GM04503 (cell line): ENCODE data around the gene GUCY1A1.

ENCODE experiments used
- DNase-seq: peaks from one replicate; pipeline ENCODE4 v3.0.0-alpha.2; 2012; ENCODE audit warnings: low read depth

GUCY1A1 gene

GRCh38 chr4:155659176-155659575 is 7.5 kb upstream of the GUCY1A1 start:
- DNase-seq, result no peak

- no peak for DNase-seq
These were observed 6.2 kb upstream of the GUCY1A1 start for GRCh38 chr4:155660436-155660835.

GRCh38 chr4:155665054-155665453 is 1.6 kb upstream of the GUCY1A1 start:
- no peak for DNase-seq

- no peak for DNase-seq
These were observed 547 bp downstream of the GUCY1A1 start for GRCh38 chr4:155667222-155667567.

- no peak for DNase-seq
These were observed 1.2 kb downstream of the GUCY1A1 start for GRCh38 chr4:155667568-155668511.

GRCh38 chr4:155668707-155669220 is 2.1 kb downstream of the GUCY1A1 start:
- DNase-seq, result no peak

- no peak for DNase-seq
These were observed 5.7 kb downstream of the GUCY1A1 start for GRCh38 chr4:155672342-155672741.

GRCh38 chr4:155673453-155673979 is 6.9 kb downstream of the GUCY1A1 start:
- DNase-seq, result no peak

- DNase-seq, result no peak
These were observed 8.0 kb downstream of the GUCY1A1 start for GRCh38 chr4:155674669-155675071.

GRCh38 chr4:155675709-155676429 is 9.2 kb downstream of the GUCY1A1 start:
- DNase-seq, result no peak

- peak; percentile 21 for DNase-seq
These were observed 9.8 kb downstream of the GUCY1A1 start for GRCh38 chr4:155676430-155676825.

GRCh38 chr4:155678011-155678410 is 11.4 kb downstream of the GUCY1A1 start:
- DNase-seq, result no peak

GRCh38 chr4:155679343-155679742 is 12.7 kb downstream of the GUCY1A1 start:
- DNase-seq, result no peak

- no peak for DNase-seq
These were observed 15.2 kb downstream of the GUCY1A1 start for GRCh38 chr4:155681886-155682285.

GRCh38 chr4:155684423-155684822 is 17.8 kb downstream of the GUCY1A1 start:
- DNase-seq, result no peak

- DNase-seq, result no peak
These were observed 18.4 kb downstream of the GUCY1A1 start for GRCh38 chr4:155684892-155685541.

GRCh38 chr4:155687380-155687982 is 20.8 kb downstream of the GUCY1A1 start:
- no peak for DNase-seq

GRCh38 chr4:155688211-155688610 is 21.6 kb downstream of the GUCY1A1 start:
- DNase-seq, result no peak

GRCh38 chr4:155688860-155689259 is 22.2 kb downstream of the GUCY1A1 start:
- no peak for DNase-seq

- DNase-seq, result no peak
These were observed 23.6 kb downstream of the GUCY1A1 start for GRCh38 chr4:155690044-155690837.

- no peak for DNase-seq
These were observed 25.7 kb downstream of the GUCY1A1 start for GRCh38 chr4:155692361-155692760.
